Dermis blood vessel endothelial cell (primary cell): ENCODE measurements around the gene PCYT1A. TPM values are rescaled to one million over a fixed set of nuclear protein-coding genes. Genes with fewer than 3 reads are reported as not detected.
A peak's percentile ranks its signal among the peaks of the same experiment; 100 is the strongest.
"Not testable (repeated sequence)": the region's sequence is repeated elsewhere in the genome, so short reads cannot be mapped to it uniquely, and the experiment has no call there.

Experiments
- DNase-seq: peaks from one replicate; pipeline ENCODE4 v3.0.0; 2010
- total RNA-seq: library from RNA; depleted of rRNA; stranded (reverse); fragments of >200 nt; gene quantifications from 2 replicates; pipeline ENCODE4 v1.2.3, GENCODE V29; 2014

The PCYT1A gene
- total RNA-seq, 1 donor from 2014 or later, result 70.1 TPM

DNA sequence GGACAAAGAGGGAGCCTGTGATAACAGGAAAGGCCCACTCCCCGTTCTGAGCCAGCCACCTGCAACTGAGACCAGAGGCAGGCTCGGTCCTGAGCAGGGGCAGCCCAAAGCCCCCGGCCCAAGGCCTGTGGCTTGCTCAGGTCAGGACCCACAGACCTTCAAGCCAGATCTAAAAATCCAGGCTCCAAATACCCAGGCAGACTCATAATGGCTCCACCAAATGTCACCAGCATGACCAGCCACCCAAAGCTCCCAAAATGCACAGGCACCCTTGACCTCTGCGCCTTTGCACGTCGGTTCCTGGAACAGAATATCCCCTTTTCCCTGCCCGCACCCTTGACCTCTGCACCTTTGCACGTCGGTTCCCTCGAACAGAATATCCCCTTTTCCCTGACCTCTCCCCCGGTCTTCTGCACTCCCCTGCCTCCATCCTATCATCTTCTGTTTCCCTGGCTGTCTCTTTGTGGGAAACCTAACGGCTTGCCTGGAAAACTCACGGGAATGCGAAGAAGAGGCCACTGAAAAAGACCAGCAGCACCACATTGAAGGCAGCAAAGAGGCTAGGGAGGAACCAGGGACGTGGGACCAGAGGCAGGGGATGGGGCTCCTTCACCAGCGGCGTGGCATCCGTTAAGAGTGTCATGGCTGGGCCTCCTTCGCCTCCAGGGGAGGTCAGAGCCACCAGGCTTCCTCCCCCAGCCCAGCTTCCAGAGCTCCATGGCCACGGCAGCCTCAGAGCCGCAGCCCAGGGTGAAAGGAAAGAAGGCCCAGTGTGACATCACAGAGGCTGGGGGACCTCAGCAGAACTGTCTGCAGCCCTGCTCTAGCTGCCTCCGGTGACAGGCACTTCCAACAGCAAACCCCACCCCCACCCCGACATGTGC lies 76.6 kb downstream of the PCYT1A start, which contains the start of gene ZDHHC19:
ZDHHC19 (minus strand) TSS at position 728 of the 884 bp plus-strand sequence; CDS start at position 643, 85 bp downstream.
- no peak for DNase-seq

DNA sequence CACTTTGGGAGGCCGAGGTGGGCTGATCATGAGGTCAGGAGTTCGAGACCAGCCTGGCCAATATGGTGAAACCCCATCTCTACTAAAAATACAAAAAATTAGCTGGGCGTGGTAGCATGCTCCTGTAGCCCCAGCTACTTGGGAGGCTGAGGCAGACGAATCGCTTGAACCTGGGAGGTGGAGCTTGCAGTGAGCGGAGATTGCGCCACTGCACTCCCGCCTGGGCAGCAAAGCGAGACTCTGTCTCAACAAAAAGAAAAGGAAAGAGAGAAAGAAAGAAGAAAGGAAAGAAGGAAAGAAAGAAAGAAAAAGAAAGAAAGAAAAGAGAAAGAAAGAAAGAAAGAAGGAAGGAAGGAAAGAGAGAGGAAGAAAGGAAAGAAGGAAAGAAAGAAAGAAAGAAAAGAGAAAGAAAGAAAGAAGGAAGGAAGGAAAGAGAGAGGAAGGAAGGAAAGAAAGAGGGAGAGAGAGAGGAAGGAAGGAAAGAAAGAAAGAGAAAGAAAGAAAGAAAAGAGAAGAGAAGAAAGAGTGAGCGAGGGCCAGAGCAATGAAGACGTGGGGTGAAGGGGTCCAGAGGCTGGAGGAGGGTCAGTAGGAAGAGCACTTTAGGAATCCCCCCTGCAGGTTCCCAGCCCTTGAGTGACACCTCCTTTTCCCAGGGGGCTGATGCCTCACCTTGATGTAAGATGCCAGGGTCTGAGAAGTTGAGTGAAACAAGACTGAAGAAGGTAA lies 77.4 kb downstream of the PCYT1A start:
- DNase-seq, result not testable (repeated sequence)

- no peak for DNase-seq
Observed at GRCh38 chr3:196208942-196209695, 78.4 kb downstream of the PCYT1A start.

- DNase-seq, result peak; percentile 53
Observed at GRCh38 chr3:196207833-196208607, 79.5 kb downstream of the PCYT1A start.

GRCh38 chr3:196207159-196207832 lies 80.2 kb downstream of the PCYT1A start:
- no peak for DNase-seq

DNA sequence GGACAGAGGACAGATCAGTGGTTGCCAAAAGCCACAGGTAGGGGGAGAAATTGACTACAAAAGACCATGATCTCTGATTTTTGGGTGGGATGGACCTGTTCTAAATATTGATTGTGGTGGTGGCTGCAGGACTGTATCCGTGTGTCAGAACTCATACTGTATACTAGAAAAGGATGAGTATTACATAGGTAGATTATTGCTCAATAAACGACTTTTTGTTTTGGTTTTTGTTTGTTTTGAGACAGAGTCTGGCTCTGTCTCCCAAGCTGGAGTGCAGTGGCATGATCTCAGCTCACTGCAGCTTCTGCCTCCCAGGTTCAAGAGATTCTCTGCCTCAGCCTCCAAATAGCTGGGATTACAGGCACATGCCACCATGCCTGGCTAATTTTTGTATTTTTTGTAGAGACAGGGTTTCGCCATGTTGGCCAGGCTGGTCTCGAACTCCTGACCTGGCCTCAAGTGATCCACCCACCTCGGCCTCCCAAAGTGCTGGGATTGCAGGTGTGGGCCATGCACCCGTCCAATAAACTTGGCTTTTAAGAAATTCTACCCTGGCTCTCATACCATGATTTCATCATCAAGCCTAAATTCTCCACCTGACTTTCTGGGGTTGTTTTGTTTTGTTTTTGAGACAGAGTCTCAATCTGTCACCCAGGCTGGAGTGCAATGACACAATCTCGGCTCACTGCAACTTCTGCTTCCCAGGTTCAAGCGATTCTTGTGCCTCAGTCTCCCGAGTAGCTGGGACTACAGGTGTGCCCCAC lies 81.9 kb downstream of the PCYT1A start:
- DNase-seq, result not testable (repeated sequence)

DNA sequence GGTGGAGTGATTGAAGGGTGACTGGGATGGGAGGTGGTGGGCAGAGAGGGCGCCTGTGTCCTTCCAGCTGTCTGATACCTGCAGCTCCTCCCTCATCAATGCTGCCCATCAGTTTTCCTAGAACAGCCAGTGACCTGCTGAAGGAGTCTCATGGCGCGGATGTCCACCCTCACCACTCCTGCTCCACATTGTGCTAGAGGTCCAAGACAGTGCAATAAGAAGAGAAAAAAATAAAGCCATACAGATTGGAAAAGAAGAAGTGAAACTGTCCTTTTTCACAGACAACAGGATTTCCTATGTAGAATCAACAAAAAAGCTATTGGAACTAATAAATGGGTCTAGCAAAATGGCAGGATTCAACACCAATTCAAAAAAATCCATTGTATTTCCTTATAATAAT lies 83.7 kb downstream of the PCYT1A start:
- DNase-seq, result no peak

DNA sequence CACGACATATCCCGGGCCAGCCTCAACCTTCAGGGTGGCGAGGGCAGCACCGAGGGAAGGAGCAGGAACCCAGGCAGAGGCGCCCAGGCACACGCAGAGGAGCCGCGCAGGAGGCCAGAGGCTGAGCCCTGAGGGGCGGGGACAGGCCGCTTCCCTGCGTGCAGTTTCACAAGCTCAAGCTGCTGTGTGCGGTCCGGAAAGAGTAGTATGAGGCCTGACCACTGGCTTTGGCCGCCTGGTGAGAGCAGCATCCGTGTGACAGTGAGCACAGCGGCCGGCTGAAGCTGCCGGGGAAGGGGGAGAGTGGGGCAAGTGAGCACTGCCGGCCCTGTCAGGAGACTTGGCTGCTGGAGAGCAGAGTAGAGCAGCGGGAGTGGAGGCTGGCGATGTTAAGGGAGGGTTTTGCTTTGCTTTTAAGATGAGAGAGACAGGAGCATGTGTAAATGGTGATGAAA lies 85.0 kb downstream of the PCYT1A start:
- DNase-seq, result peak; percentile 37

DNA sequence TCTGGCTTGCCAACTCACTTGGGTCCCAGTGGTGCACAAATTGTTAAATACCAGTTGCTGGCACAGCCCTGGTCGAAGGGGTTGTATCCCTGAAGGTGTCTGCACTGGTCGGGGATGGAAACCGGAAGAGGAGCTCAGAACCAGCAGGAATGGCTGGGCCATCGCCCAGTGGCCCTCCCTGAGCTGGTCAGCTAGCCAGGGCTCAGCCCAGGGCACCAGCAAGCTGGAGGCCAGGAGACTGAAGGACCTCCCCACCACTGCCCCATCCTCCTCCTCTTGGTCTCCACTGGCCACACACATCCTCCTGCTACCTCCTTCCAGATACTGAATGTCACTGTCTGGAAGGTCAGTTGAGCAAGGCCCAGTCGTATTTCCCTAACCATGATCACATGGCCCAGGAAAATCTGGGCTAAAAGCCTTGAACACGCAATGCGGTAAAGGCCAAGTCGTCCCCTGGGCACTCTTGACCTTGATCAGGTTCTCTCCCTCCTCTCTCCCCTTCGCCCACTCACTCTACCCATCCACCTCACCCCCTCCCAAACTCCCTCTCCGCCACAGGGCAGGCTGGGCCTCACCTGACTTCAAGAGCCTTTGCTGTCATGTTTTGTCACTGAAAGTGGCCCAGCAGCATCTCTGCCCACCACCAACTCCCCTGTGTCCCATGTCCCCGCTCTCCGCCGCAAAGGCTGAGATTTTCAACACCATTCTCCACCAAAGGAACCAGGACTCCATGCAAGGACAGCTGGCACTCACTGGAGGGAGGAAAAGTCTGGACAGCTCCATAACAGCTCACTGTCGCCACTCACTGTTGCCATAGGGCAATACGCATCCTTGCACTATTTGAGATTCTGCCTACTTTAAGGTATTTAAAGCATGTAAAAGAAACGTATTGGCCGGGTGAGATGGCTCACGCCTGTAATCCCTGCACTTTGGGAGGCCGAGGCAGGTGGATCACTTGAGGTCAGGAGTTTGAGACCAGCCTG lies 88.5 kb downstream of the PCYT1A start:
- DNase-seq, result peak; percentile 38

DNA sequence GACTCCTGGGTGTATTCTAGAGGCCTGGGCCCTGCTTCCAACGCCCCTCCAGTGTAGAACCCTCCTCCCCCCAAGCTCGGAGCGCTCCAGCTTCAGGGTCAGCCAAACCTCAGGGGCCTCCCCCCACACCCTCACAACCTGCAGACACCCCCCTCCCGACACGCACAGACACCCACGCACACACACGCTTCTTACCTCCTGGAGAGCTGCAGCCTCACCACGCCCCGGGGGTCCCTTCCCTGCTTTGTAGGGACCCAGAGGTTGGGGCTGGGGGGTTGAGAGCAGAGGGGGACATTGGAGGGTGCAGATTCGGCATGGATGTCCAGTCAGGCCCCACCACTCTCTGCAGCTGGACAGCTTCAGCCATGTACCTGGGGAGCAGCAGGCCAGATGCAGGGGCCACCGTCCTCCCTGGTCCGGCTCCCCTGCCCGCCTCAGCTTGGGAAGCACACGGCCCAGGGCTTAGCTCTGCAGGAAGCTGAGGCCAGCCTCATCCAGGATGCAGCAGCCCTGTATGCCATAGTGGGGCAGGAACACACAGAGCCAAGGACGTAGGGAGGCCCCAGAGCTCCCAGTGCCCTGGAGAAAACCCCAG lies 89.3 kb downstream of the PCYT1A start:
- no peak for DNase-seq

- DNase-seq, result no peak
Observed at GRCh38 chr3:196197524-196197923, 90.0 kb downstream of the PCYT1A start.

DNA sequence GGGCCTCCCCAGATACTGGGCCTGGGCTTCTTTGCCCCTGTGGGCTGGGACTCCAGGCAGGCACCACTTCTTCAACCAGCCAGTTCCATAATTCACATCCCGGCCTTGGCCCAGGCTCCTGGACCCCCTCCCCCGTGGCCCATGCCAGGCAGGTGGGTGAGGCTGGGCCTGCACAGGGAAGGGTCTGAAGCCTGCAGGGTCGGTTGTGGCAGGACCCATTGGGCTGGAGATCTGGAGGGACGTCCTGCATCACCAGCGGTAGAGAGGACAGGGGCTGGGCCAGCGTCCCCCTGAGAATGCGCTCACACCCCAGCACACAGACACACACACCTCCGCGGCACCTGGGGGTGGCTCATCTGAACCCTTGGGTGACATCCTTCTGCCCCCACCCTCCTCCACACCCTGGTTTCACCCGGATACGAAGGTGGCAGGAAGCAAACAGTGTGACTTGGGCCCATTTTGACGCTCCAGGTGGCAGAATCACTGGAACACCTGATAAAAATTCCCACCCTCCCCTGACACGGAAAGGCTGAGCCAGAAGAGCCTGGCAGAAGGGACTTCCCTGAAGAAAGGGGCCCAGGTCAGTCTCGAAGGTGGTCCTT lies 91.8 kb downstream of the PCYT1A start:
- no peak for DNase-seq

- DNase-seq, result no peak
Observed at GRCh38 chr3:196194542-196194915, 93.0 kb downstream of the PCYT1A start.

DNA sequence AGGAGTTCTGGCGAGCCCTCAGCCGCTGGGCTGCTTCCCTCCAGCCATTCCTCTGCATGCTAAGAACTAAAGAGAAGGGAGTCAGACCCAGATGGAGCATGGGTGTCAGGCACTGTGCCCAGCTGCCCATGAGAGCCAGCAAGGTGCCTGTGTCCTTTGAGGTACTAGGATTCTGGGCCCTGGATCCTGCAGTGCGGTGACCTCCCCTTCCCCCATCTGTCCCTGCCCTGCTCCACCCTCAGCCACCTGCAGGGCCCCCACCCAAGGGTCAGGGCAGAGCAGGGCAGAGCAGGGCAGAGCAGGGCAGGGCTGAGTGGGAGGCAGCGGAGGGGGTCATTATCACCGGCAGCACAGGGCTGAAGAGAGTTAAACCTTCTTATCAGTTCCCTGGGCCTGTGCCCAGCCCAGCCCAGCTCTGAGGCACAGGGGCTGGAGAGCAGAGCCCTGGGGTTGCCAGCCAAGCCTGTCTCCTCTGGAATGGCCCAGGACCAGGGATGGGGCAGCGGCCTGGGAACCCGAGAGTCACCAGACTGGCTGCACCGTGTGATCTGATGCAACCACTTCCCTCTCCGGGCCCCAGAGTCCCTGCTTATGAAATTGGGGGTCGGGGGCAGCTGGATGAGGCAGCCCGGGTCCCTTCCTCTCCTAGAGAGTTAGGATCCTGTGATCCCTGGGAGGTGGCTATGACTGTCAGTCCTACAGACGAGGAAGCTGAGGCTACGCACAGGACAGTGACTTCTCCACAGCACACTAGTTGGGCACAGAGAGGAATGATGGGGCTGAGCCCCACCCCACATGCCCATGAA lies 93.6 kb downstream of the PCYT1A start:
- no peak for DNase-seq

- DNase-seq, result no peak
Observed at GRCh38 chr3:196193133-196193735, 94.3 kb downstream of the PCYT1A start.

DNA sequence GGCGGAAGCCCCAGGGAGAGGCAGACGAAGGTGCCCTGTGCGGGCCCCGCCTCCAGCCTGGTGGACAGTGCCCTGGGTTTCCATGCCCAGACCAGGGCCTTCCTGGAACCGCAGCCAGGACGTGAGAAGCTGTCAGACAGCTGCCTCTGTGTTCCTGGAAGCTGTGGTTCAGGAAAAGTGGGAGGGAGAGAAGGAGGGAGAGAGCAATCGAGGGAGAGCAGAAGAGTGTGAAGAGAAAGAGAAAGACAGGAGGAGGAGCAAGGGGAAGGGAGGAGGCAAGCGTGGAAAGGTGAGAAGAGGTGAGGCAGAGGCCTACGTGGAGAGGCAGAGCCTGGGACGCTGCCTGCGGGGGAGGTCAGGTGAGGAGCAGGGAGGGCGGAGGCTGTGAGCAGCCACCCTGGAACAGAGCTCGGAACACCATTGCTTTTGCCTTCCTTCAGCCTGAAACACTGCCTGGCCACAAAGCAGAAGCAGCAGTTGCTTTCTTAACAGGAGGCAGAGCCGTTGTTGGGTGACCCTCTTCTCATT lies 94.9 kb downstream of the PCYT1A start:
- no peak for DNase-seq

DNA sequence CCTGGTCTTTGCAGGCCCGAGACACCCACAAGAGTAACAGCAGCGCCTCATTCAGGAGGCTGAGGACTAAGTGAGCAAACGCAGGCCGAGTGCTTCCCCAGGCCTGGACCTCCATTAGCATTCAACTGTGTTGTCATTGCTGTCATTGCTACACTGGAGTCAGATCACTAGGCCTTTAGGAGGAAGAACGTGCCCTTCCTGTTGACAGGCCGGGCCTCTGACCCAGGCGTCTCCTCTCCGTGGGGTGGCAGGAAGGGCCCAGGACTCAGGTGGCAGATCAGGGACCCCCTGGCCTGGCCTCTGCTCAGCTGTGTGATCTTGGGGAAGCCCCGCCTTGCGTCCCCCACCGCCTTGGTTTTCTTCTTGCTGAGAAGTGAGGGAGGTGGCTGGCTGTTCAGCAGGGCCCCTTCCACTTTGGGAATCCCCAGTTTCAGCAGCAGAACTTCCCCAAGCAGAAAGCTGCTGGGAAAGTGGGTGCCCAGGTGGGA lies 95.4 kb downstream of the PCYT1A start:
- DNase-seq, result no peak
